Loucy (cell line): ENCODE data around the gene ZNF816.
"Not testable (repeated sequence)": the region's sequence is repeated elsewhere in the genome, so short reads cannot be mapped to it uniquely, and the experiment has no call there.

Experiments used
- H2AFZ ChIP-seq: fragments of 200-600 bp; sonication (generic); 2 replicates; pipeline ENCODE4 v1.6.0; 2016; ENCODE audit warnings: antibody characterized with exemption, mild to moderate bottlenecking, low read length, moderate library complexity
- H3F3A ChIP-seq: fragments of 200-600 bp; 2 replicates; pipeline ENCODE4 v1.6.0; 2016; ENCODE audit warnings: antibody characterized with exemption, low read depth, mild to moderate bottlenecking
- H3K27me3 ChIP-seq: fragments of 200-600 bp; sonication (generic); 2 replicates; pipeline ENCODE4 v1.6.1; 2014; ENCODE audit warnings: low read length, mild to moderate bottlenecking; ENCODE audit not compliant: insufficient read depth, poor library complexity, severe bottlenecking
- H3K36me3 ChIP-seq: fragments of 200-600 bp; sonication (generic); 2 replicates; pipeline ENCODE4 v1.6.1; 2016; ENCODE audit warnings: low read length; ENCODE audit not compliant: insufficient read depth
- H3K4me1 ChIP-seq: fragments of 200-600 bp; sonication (generic); 2 replicates; pipeline ENCODE4 v1.5.1; 2014; ENCODE audit warnings: low read length, mild to moderate bottlenecking; ENCODE audit not compliant: insufficient read depth, poor library complexity, severe bottlenecking
- H3K4me2 ChIP-seq: fragments of 200-600 bp; sonication (generic); 2 replicates; pipeline ENCODE4 v1.6.0; 2014; ENCODE audit warnings: antibody characterized with exemption, low read length, low read depth, mild to moderate bottlenecking; ENCODE audit not compliant: poor library complexity, severe bottlenecking
- H3K4me3 ChIP-seq: fragments of 200-600 bp; sonication (generic); 2 replicates; pipeline ENCODE4 v1.5.1; 2014; ENCODE audit warnings: low read length, mild to moderate bottlenecking, mixed read lengths; ENCODE audit not compliant: poor library complexity, severe bottlenecking
- H3K79me2 ChIP-seq: fragments of 200-600 bp; sonication (generic); 2 replicates; pipeline ENCODE4 v1.6.1; 2014; ENCODE audit warnings: low read length; ENCODE audit not compliant: insufficient read depth
- H3K9ac ChIP-seq: fragments of 200-600 bp; sonication (generic); 2 replicates; pipeline ENCODE4 v1.6.0; 2014; ENCODE audit warnings: mild to moderate bottlenecking, low read depth, low read length, moderate library complexity; ENCODE audit not compliant: poor library complexity, severe bottlenecking
- H3K9me2 ChIP-seq: fragments of 200-600 bp; sonication (generic); replicated peaks from 2 replicates; pipeline ENCODE4 v1.6.1; 2016; ENCODE audit warnings: low read depth, low read length, mixed read lengths
- H3K9me3 ChIP-seq: fragments of 200-600 bp; sonication (generic); 2 replicates; pipeline ENCODE4 v1.6.1; 2014; ENCODE audit warnings: mild to moderate bottlenecking, antibody characterized with exemption, low read length, low read depth; ENCODE audit not compliant: insufficient read depth
- H4K20me1 ChIP-seq: fragments of 200-600 bp; sonication (generic); 2 replicates; pipeline ENCODE4 v1.6.0; 2014; ENCODE audit warnings: antibody characterized with exemption, low read length, mild to moderate bottlenecking; ENCODE audit not compliant: insufficient read depth, poor library complexity, severe bottlenecking
- EZH2phosphoT487 ChIP-seq: fragments of 200-600 bp; IDR thresholded peaks from 2 replicates; pipeline ENCODE4 v1.6.1; 2018; ENCODE audit warnings: antibody characterized with exemption, mild to moderate bottlenecking, moderate library complexity, borderline replicate concordance
- TF ChIP-seq, protein P1 (sequence below): fragments of 200-600 bp; sonication (generic); conservative IDR thresholded peaks from 2 replicates; pipeline ENCODE4 v1.5.1; 2014; ENCODE audit warnings: mild to moderate bottlenecking, antibody characterized with exemption, low read length

ZNF816 gene

DNA sequence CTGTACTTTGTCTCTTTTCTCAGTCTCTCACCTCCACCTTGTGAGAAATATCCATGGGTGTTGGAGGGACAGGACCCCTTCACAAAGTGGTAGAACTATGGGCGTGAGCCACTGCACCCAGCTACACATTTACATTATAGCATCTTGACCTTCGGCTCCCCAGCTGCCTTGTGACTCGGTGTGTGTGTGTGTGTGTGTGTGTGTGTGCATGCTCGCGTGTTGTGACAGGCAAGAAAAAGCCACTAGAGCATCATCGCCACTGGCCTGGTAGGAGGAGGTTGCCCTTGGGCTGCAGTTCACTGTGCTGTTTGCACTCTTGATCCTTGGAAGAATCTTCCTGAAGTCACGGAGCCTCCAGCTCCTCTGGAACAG, 25.7 kb downstream of the ZNF816 start:
- Histone ChIP-seq H3K4me3 (no peak overlapping the region), H3K9ac (no peak overlapping the region), H3K9me3 (no peaks in the 10 kb centered on the region), H3K4me1 (peaks cover 32% of the 10 kb centered on the region), H3K9me2 (no peaks in the 10 kb centered on the region), H3K4me2 (no peak overlapping the region), H4K20me1 (no peaks in the 10 kb centered on the region), H3K79me2 (peaks cover 34% of the 10 kb centered on the region; the same call in 1 of the 2 replicates), H3K27me3 (no peaks in the 10 kb centered on the region), H2AFZ (no peak overlapping the region), H3K36me3 (no peaks in the 10 kb centered on the region), H3F3A (no peaks in the 10 kb centered on the region)
- TF ChIP-seq, protein P1, sequence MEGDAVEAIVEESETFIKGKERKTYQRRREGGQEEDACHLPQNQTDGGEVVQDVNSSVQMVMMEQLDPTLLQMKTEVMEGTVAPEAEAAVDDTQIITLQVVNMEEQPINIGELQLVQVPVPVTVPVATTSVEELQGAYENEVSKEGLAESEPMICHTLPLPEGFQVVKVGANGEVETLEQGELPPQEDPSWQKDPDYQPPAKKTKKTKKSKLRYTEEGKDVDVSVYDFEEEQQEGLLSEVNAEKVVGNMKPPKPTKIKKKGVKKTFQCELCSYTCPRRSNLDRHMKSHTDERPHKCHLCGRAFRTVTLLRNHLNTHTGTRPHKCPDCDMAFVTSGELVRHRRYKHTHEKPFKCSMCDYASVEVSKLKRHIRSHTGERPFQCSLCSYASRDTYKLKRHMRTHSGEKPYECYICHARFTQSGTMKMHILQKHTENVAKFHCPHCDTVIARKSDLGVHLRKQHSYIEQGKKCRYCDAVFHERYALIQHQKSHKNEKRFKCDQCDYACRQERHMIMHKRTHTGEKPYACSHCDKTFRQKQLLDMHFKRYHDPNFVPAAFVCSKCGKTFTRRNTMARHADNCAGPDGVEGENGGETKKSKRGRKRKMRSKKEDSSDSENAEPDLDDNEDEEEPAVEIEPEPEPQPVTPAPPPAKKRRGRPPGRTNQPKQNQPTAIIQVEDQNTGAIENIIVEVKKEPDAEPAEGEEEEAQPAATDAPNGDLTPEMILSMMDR = no peak
- no peak for TF ChIP-seq EZH2phosphoT487

DNA sequence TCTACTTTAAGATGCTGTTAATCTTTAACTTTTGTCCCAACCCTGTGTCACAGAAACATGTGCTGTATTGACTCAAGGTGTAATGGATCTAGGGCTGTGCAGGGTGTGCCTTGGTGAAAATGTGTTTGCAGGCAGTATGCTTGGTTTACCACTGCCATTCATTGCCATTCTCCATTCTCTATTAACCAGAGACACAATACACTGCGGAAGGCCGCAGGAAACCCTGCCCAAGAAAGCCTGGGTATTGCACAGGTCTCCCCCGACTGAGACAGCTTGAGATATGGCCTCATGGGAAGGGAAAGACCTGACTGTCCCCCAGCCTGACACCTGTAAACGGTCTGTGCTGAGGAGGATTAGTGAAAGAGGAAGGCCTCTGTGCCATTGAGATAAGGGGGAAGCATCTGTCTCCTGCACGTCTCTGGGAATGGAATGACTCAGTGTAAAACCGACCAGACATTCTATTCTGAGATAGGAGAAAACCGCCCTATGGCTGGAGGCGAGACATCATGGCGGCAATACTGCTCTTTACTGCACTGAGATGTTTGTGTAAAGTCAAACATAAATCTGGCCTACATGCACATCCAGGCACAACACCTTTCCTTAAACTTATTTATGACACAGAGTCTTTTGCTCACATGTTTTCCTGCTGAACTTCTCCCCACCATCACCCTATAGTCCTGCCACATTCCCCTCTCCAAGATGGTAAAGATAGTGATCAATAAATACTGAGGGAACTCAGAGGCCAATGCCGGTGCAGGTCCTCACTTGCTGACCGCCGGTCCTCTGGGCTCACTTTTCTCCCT, 26.3 kb downstream of the ZNF816 start:
- no peak overlapping the region for H3K4me3 ChIP-seq
- H3K4me2 ChIP-seq = no peak overlapping the region
- H3K27me3 ChIP-seq = no peaks in the 10 kb centered on the region
- peaks cover 28% of the 10 kb centered on the region; the same call in 1 of the 2 replicates for H3K79me2 ChIP-seq
- no peaks in the 10 kb centered on the region for H3K9me3 ChIP-seq
- no peak overlapping the region for H3K9ac ChIP-seq
- no peaks in the 10 kb centered on the region for H3F3A ChIP-seq
- TF ChIP-seq, protein P1 = no peak
- TF ChIP-seq EZH2phosphoT487 = no peak
- peaks cover 28% of the 10 kb centered on the region for H3K4me1 ChIP-seq
- no peaks in the 10 kb centered on the region for H3K9me2 ChIP-seq
- H3K36me3 ChIP-seq = no peaks in the 10 kb centered on the region
- no peaks in the 10 kb centered on the region for H4K20me1 ChIP-seq
- H2AFZ ChIP-seq = no peak overlapping the region

DNA sequence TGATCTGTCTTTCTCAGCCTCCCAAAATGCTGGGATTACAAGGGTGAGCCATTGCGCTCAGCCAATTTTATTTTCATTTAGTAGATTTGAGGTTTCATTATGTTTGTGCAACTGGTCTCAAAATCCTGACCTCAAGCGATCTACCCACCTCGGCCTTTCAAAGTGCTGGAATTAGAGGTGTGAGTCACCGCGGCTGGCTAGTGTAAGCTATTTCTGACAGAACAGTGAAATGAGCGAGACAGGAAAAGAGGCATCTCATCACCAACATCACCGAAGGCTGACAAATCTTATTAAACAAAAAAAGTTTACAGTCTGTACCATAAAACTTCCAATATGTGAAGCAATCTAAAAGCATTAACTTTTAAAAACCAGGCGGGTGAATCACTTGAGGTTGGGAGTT, 27.2 kb downstream of the ZNF816 start:
- no peak overlapping the region for H3K4me2 ChIP-seq
- no peaks in the 10 kb centered on the region for H3K9me2 ChIP-seq
- no peak overlapping the region for H3K4me3 ChIP-seq
- H3K79me2 ChIP-seq = peaks cover 20% of the 10 kb centered on the region; the same call in 1 of the 2 replicates
- no peaks in the 10 kb centered on the region for H4K20me1 ChIP-seq
- H3K4me1 ChIP-seq = peaks cover 24% of the 10 kb centered on the region
- no peak overlapping the region for H3K9ac ChIP-seq
- no peaks in the 10 kb centered on the region for H3K36me3 ChIP-seq
- no peak for TF ChIP-seq EZH2phosphoT487
- TF ChIP-seq, protein P1 = no peak
- no peaks in the 10 kb centered on the region for H3K9me3 ChIP-seq
- H3K27me3 ChIP-seq = no peaks in the 10 kb centered on the region
- H3F3A ChIP-seq = no peaks in the 10 kb centered on the region
- no peak overlapping the region for H2AFZ ChIP-seq

DNA sequence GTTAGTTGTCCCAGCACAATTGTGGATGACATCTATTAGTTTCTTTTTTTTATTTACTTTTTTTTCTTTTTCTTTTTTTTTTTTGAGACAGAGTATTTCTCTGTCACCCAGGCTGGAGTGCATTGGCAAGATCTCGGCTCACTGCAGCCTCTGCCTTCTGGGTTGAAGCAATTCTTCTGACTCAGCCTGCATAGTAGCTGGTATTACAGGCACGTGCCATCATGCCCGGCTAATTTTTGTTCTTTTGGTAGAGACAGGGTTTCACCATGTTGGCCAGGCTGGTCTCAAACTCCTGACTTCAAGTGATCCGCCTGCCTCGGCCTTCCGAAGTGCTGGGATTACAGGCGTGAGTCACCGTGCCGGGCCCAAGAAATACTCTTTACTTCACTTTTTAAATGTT, 38.0 kb downstream of the ZNF816 start:
- H3K4me2 ChIP-seq = not testable (repeated sequence)

More for the DNA sequence above, 38.0 kb downstream of the ZNF816 start:
- peaks cover 19% of the 10 kb centered on the region for H3K4me1 ChIP-seq
- not testable (repeated sequence) for H3K27me3 ChIP-seq, H3F3A ChIP-seq, H3K4me3 ChIP-seq, H3K79me2 ChIP-seq, H3K36me3 ChIP-seq, H3K9me2 ChIP-seq, H3K9me3 ChIP-seq, H2AFZ ChIP-seq, H3K9ac ChIP-seq, H4K20me1 ChIP-seq
